Panc1 (cell line): ENCODE measurements around the gene SHANK1. TPM values are rescaled to one million over a fixed set of nuclear protein-coding genes. Genes with fewer than 3 reads are reported as not detected.

Experiments
- ATAC-seq: fragments of 200-7000 bp; cut with Tn5 transposase; 2 replicates; pipeline ENCODE4 v1.9.1; 2020; ENCODE audit warnings: mild to moderate bottlenecking, moderate library complexity
- BruUV-seq: library from RNA; stranded (reverse); fragments of 400-500 nt; replicated peaks from 2 replicates; lab custom pipeline; 2021; lab: Mats Ljungman, UMichigan
- CTCF ChIA-PET: fragments of 300-600 bp; sonication (Branson Sonifier 250); formaldehyde crosslinking; loops from one replicate; lab custom pipeline; 2022; ENCODE audit warnings: antibody characterized with exemption; lab: Charles Lee
- POLR2A ChIA-PET: fragments of 300-600 bp; sonication (Branson Sonifier 250); formaldehyde crosslinking; loops from one replicate; lab custom pipeline; 2022; ENCODE audit warnings: antibody characterized with exemption; lab: Charles Lee
- DNase-seq: peaks from one replicate; pipeline ENCODE4 v3.0.0-alpha.2; 2010; ENCODE audit warnings: low read depth, low spot score
- H3K27ac ChIP-seq: 2 replicates; pipeline ENCODE4 v1.5.1; 2011; ENCODE audit warnings: mild to moderate bottlenecking, low read length, inconsistent platforms
- H3K27me3 ChIP-seq: fragments of 200-500 bp; sonication (Bioruptor generic); 2 replicates; pipeline ENCODE4 v1.6.0; 2014; ENCODE audit warnings: low read length, inconsistent platforms; ENCODE audit not compliant: control insufficient read depth, insufficient read depth
- H3K36me3 ChIP-seq: fragments of 200-500 bp; sonication (Bioruptor generic); 2 replicates; pipeline ENCODE4 v1.5.1; 2014; ENCODE audit warnings: inconsistent platforms, mild to moderate bottlenecking, low read length, moderate library complexity; ENCODE audit not compliant: control insufficient read depth, insufficient read depth
- H3K4me1 ChIP-seq: 2 replicates; pipeline ENCODE4 v1.5.1; 2011; ENCODE audit warnings: inconsistent platforms, mild to moderate bottlenecking, low read length, moderate library complexity; ENCODE audit not compliant: control insufficient read depth, insufficient read depth
- H3K4me3 ChIP-seq, 2 experiments: 2 replicates each; pipeline ENCODE4 v1.5.1; 2011 to 2012; ENCODE audit warnings: low read depth in 2 of 2, low read length in 2 of 2, mild to moderate bottlenecking in 2 of 2, inconsistent platforms in 1 of 2, moderate library complexity in 1 of 2
- H3K9me3 ChIP-seq: fragments of 200-500 bp; sonication (Bioruptor generic); 2 replicates; pipeline ENCODE4 v1.5.1; 2014; ENCODE audit warnings: low read depth, mild to moderate bottlenecking, inconsistent platforms, low read length, moderate library complexity; ENCODE audit not compliant: control insufficient read depth, insufficient read depth
- POLR2AphosphoS5 ChIP-seq: IDR thresholded peaks from 2 replicates; pipeline ENCODE4 v1.6.1; 2012; ENCODE audit warnings: mild to moderate bottlenecking, low read depth, low read length, moderate library complexity
- SIN3A ChIP-seq: IDR thresholded peaks from 2 replicates; pipeline ENCODE4 v1.6.1; 2012; ENCODE audit warnings: low read depth, mild to moderate bottlenecking, low read length, moderate library complexity, borderline replicate concordance; ENCODE audit not compliant: insufficient read depth
- TCF7L2 ChIP-seq: IDR thresholded peaks from 2 replicates; pipeline ENCODE4 v1.6.1; 2011; ENCODE audit warnings: mild to moderate bottlenecking, low read depth, low read length, inconsistent platforms
- in situ Hi-C: cut with HindIII; loops from 2 replicates; pipeline ENCODE4 v1.10.0; 2016; ENCODE audit warnings: low sequenced_read_pairs, low pct_unique_long_range_greater_than_20kb
- intact Hi-C: fragments of 100-400 bp; cut with micrococcal nuclease; formaldehyde crosslinking; loops from one replicate; pipeline ENCODE4 v1.10.0; 2022; ENCODE audit not compliant: unreplicated experiment
- total RNA-seq: library from RNA; stranded (reverse); gene quantifications from one replicate; pipeline ENCODE4 v1.2.1, GENCODE V29; 2021; ENCODE audit not compliant: unreplicated experiment
- TF ChIP-seq, protein P1 (sequence below), 2 experiments: IDR thresholded peaks; 2 replicates each; pipeline ENCODE4 v1.6.1; 2011 to 2012; ENCODE audit warnings: low read depth in 2 of 2, control low read depth in 1 of 2, low read length in 1 of 2, mild to moderate bottlenecking in 1 of 2, moderate library complexity in 1 of 2; ENCODE audit not compliant: insufficient read depth in 1 of 2
- TF ChIP-seq, protein P2 (sequence below): fragments of 450-650 bp; IDR thresholded peaks from 2 replicates; pipeline ENCODE4 v1.5.1; 2017; ENCODE audit warnings: mild to moderate bottlenecking

SHANK1 gene
- total RNA-seq, 1 experiment from 2014 or later = not detected

DNA sequence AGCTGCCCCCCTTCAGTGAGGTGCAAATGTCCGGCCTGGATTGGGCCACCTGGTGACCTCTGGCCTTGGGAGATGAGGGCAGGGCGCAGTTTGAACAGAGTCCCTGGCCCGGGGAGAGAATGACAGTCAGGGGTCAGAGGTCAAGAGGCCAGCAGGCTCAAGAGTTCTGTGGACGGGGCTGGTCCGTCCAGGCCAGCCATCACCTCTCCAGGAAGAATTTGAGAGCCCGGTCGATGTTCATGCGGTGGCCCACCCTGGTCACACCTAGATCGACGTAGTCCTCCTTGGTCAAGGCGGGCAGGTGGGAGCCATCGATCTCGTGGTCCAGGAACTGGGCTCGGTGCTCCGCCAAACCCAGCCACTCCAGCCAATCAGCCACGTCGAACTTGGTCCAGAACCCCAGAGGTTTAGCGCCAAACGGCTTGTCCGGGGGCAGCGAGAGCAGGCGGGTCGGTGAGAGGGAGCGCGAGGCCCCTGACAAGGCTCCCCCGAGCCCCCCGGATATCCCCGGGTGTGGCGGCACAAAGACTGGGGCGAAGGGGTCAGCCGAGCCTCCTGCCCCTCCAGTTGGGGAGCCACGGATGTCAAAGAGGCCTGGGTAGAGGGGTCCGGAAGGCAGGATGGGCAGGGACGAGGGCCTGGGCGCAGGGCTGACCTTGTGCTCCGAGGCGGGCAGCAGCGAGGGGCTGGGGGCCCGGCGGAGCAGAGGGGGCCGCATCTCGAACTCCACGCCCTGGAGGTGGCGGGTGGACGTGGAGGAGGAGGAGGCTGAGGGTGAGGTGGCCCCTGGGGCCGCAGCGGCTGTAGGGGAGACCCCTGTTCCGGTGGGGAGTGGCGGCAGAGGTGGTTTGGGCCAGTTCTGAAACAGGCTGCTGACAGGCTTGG lies 57.6 kb downstream of the SHANK1 start:
- ChIA-PET CTCF (no interaction called here), POLR2A (no interaction called here)
- peaks cover 6% of the 10 kb centered on the region; the same call in 1 of the 2 replicates for H3K36me3 ChIP-seq
- intact Hi-C loops (no loop called here), in situ Hi-C loops (no loop called here)
- H3K27me3 ChIP-seq = no peaks in the 10 kb centered on the region
- TF ChIP-seq, protein P1, sequence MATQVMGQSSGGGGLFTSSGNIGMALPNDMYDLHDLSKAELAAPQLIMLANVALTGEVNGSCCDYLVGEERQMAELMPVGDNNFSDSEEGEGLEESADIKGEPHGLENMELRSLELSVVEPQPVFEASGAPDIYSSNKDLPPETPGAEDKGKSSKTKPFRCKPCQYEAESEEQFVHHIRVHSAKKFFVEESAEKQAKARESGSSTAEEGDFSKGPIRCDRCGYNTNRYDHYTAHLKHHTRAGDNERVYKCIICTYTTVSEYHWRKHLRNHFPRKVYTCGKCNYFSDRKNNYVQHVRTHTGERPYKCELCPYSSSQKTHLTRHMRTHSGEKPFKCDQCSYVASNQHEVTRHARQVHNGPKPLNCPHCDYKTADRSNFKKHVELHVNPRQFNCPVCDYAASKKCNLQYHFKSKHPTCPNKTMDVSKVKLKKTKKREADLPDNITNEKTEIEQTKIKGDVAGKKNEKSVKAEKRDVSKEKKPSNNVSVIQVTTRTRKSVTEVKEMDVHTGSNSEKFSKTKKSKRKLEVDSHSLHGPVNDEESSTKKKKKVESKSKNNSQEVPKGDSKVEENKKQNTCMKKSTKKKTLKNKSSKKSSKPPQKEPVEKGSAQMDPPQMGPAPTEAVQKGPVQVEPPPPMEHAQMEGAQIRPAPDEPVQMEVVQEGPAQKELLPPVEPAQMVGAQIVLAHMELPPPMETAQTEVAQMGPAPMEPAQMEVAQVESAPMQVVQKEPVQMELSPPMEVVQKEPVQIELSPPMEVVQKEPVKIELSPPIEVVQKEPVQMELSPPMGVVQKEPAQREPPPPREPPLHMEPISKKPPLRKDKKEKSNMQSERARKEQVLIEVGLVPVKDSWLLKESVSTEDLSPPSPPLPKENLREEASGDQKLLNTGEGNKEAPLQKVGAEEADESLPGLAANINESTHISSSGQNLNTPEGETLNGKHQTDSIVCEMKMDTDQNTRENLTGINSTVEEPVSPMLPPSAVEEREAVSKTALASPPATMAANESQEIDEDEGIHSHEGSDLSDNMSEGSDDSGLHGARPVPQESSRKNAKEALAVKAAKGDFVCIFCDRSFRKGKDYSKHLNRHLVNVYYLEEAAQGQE (IDR thresholded peaks at IDR 0.05; ENCODE audit: insufficient read depth in 1 of 2, low read depth in 2 of 2, low read length in 1 of 2) = no peak
- TF ChIP-seq SIN3A (no peak), POLR2AphosphoS5 (no peak), TCF7L2 (no peak)
- TF ChIP-seq, protein P2, sequence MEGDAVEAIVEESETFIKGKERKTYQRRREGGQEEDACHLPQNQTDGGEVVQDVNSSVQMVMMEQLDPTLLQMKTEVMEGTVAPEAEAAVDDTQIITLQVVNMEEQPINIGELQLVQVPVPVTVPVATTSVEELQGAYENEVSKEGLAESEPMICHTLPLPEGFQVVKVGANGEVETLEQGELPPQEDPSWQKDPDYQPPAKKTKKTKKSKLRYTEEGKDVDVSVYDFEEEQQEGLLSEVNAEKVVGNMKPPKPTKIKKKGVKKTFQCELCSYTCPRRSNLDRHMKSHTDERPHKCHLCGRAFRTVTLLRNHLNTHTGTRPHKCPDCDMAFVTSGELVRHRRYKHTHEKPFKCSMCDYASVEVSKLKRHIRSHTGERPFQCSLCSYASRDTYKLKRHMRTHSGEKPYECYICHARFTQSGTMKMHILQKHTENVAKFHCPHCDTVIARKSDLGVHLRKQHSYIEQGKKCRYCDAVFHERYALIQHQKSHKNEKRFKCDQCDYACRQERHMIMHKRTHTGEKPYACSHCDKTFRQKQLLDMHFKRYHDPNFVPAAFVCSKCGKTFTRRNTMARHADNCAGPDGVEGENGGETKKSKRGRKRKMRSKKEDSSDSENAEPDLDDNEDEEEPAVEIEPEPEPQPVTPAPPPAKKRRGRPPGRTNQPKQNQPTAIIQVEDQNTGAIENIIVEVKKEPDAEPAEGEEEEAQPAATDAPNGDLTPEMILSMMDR = no peak
- no peak overlapping the region for H3K4me3 ChIP-seq
- no peaks in the 10 kb centered on the region for H3K4me1 ChIP-seq
- no peaks in the 10 kb centered on the region for H3K9me3 ChIP-seq
- no peak for DNase-seq
- no peak overlapping the region for H3K27ac ChIP-seq
- ATAC-seq = no peak
- BruUV-seq = no TSS peak

- TF ChIP-seq, protein P2 = no peak
- TF ChIP-seq, protein P1 (IDR thresholded peaks at IDR 0.05; ENCODE audit: insufficient read depth in 1 of 2, low read depth in 2 of 2, low read length in 1 of 2) = no peak
- TF ChIP-seq SIN3A (no peak), POLR2AphosphoS5 (no peak), TCF7L2 (no peak)
- ChIA-PET POLR2A (no interaction called here), CTCF (interaction anchor here (0.6 kb wide), 1 partner anchor 107 kb away, joined by 3 read pairs; no protein-coding TSS in a partner anchor)
- H3K4me1 ChIP-seq = no peaks in the 10 kb centered on the region
- intact Hi-C loops = no loop called here
- H3K4me3 ChIP-seq = no peak overlapping the region
- BruUV-seq = no TSS peak
- in situ Hi-C loops = no loop called here
- peaks cover 6% of the 10 kb centered on the region; the same call in 1 of the 2 replicates for H3K36me3 ChIP-seq
- H3K27me3 ChIP-seq = no peaks in the 10 kb centered on the region
- no peaks in the 10 kb centered on the region for H3K9me3 ChIP-seq
- ATAC-seq = no peak
- no peak overlapping the region for H3K27ac ChIP-seq
- DNase-seq = no peak
Observed at GRCh38 chr19:50661023-50661422, 58.6 kb downstream of the SHANK1 start.
